A673 (cell line): ENCODE measurements around the gene STRA8.

Source experiments
- EZH2 ChIP-seq: fragments of 200-600 bp; sonication (generic); IDR thresholded peaks from 2 replicates; pipeline ENCODE4 v1.6.1; 2017; ENCODE audit warnings: borderline replicate concordance, low read depth, mild to moderate bottlenecking, mixed read lengths, antibody characterized with exemption, low read length; ENCODE audit not compliant: poor library complexity, severe bottlenecking
- TF ChIP-seq, protein P1 (sequence below): fragments of 300-800, 200-600 bp; sonication (generic); conservative IDR thresholded peaks from 2 replicates; pipeline ENCODE4 v1.5.1; 2017; ENCODE audit warnings: low read depth, mild to moderate bottlenecking, antibody characterized with exemption, low read length, moderate library complexity, mixed read lengths

DNA sequence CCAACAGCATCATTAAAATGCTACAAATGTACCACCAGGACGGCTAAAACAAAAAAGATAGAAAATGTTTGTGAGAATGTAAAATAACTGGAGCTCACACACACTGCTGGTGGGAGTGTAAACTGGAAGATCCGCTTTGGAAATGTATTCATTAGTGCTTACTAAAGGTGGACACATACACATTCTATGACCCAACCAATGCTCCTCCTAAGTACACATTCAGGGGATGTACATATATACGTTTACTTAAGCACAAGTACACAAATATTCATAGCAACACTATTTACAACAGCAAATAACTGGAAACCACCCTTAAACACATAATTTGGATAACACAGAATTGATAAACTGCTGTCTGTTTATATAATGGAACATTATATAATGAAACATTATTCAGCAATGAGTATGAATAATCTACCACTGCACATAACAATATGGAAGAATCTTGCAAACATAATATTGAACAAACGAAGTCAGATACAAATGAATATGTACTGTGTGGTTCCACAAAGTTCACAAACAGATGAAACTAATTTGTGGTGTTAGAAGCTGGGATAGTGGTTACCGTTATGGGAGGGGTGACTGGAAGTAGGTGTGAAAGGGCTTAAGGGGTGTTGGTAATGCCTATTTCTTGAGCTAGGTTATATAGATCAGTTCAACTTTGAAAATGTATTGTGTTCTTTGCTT, 52.1 kb downstream of the STRA8 start:
- TF ChIP-seq, protein P1, sequence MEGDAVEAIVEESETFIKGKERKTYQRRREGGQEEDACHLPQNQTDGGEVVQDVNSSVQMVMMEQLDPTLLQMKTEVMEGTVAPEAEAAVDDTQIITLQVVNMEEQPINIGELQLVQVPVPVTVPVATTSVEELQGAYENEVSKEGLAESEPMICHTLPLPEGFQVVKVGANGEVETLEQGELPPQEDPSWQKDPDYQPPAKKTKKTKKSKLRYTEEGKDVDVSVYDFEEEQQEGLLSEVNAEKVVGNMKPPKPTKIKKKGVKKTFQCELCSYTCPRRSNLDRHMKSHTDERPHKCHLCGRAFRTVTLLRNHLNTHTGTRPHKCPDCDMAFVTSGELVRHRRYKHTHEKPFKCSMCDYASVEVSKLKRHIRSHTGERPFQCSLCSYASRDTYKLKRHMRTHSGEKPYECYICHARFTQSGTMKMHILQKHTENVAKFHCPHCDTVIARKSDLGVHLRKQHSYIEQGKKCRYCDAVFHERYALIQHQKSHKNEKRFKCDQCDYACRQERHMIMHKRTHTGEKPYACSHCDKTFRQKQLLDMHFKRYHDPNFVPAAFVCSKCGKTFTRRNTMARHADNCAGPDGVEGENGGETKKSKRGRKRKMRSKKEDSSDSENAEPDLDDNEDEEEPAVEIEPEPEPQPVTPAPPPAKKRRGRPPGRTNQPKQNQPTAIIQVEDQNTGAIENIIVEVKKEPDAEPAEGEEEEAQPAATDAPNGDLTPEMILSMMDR: no peak
- no peak for TF ChIP-seq EZH2
